ENCODE results near the gene DEXI.

Gene DEXI

GRCh38 chr16:10933865-10934264 is 8.4 kb downstream of the DEXI start:
- ATAC-seq: no peak

GRCh38 chr16:10932959-10933710 is 9.1 kb downstream of the DEXI start:
- ATAC-seq: no peak
- TF ChIP-seq ZNF565 (CRISPR knock-in tag; conservative IDR thresholded peaks at IDR 0.05; ENCODE audit: low read depth) (no peak), CREB5 (CRISPR knock-in tag; IDR thresholded peaks at IDR 0.05; ENCODE audit: low read depth) (no peak), ESRRG (CRISPR knock-in tag; IDR thresholded peaks at IDR 0.05) (no peak)

More at GRCh38 chr16:10933865-10934264, 8.4 kb downstream of the DEXI start:
- TF ChIP-seq ZFP3 (CRISPR knock-in tag; IDR thresholded peaks at IDR 0.05): no peak
- TF ChIP-seq ZNF565 (CRISPR knock-in tag; conservative IDR thresholded peaks at IDR 0.05; ENCODE audit: low read depth): no peak
- no peak for TF ChIP-seq ARNTL (CRISPR knock-in tag; IDR thresholded peaks at IDR 0.05; ENCODE audit: borderline replicate concordance, low read depth)
- TF ChIP-seq ISL1 (CRISPR knock-in tag; IDR thresholded peaks at IDR 0.05): no peak
- TF ChIP-seq CSDC2 (CRISPR knock-in tag; IDR thresholded peaks at IDR 0.05): no peak
- TF ChIP-seq PPARA (CRISPR knock-in tag; IDR thresholded peaks at IDR 0.05; ENCODE audit: borderline replicate concordance): no peak

DNA sequence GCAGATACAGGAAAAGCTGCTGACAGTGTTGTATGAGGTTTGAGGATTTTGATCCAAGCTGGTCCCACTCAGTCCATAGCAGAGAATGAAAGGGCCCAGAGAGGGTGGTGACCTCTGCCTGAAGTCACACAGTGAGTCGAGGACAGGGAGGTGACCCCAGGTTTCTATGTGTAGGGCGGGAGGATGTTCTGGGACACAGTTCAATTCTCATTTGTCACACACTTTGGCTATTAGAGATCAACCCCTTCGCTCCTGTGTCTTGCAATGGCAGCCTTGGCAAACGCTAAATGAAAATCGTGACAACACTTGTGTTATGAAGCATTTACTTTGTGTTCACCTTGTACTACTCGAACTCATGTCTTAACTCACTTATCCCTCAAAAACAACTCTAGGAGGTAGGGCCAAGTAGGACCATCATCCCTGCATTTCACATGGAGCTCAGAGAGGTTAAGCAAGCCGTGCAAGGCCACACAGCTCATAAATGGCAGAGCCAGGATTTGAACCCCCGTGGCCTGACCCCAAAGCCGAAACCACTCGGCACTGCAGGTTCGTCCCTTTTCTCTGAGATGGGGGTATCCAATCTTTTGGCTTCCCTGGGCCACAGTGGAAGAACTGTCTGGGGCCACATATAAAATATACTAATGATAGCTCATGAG is 10.2 kb downstream of the DEXI start:
- ATAC-seq: no peak
- no peak for TF ChIP-seq BACH2 (CRISPR knock-in tag; IDR thresholded peaks at IDR 0.05; ENCODE audit: borderline replicate concordance)
- TF ChIP-seq SNAI2 (CRISPR knock-in tag; IDR thresholded peaks at IDR 0.05): no peak
- no peak for TF ChIP-seq CSRNP3 (CRISPR knock-in tag; IDR thresholded peaks at IDR 0.05)
- TF ChIP-seq TCF4 (CRISPR knock-in tag; IDR thresholded peaks at IDR 0.05; ENCODE audit: borderline replicate concordance): no peak
- TF ChIP-seq POU6F1 (CRISPR knock-in tag; IDR thresholded peaks at IDR 0.05; ENCODE audit: borderline replicate concordance, low read depth): no peak
- TF ChIP-seq RARB (CRISPR knock-in tag; IDR thresholded peaks at IDR 0.05): no peak
- no peak for TF ChIP-seq ZC3H10 (CRISPR knock-in tag; IDR thresholded peaks at IDR 0.05)
- TF ChIP-seq ZNF565 (CRISPR knock-in tag; conservative IDR thresholded peaks at IDR 0.05; ENCODE audit: low read depth): no peak
- TF ChIP-seq, protein P1, sequence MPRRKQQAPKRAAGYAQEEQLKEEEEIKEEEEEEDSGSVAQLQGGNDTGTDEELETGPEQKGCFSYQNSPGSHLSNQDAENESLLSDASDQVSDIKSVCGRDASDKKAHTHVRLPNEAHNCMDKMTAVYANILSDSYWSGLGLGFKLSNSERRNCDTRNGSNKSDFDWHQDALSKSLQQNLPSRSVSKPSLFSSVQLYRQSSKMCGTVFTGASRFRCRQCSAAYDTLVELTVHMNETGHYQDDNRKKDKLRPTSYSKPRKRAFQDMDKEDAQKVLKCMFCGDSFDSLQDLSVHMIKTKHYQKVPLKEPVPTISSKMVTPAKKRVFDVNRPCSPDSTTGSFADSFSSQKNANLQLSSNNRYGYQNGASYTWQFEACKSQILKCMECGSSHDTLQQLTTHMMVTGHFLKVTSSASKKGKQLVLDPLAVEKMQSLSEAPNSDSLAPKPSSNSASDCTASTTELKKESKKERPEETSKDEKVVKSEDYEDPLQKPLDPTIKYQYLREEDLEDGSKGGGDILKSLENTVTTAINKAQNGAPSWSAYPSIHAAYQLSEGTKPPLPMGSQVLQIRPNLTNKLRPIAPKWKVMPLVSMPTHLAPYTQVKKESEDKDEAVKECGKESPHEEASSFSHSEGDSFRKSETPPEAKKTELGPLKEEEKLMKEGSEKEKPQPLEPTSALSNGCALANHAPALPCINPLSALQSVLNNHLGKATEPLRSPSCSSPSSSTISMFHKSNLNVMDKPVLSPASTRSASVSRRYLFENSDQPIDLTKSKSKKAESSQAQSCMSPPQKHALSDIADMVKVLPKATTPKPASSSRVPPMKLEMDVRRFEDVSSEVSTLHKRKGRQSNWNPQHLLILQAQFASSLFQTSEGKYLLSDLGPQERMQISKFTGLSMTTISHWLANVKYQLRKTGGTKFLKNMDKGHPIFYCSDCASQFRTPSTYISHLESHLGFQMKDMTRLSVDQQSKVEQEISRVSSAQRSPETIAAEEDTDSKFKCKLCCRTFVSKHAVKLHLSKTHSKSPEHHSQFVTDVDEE (CRISPR knock-in tag; IDR thresholded peaks at IDR 0.05): no peak
- TF ChIP-seq TOX (CRISPR knock-in tag; IDR thresholded peaks at IDR 0.05; ENCODE audit: borderline replicate concordance): no peak
- TF ChIP-seq ZFP3 (CRISPR knock-in tag; IDR thresholded peaks at IDR 0.05): no peak
- TF ChIP-seq CREB5 (CRISPR knock-in tag; IDR thresholded peaks at IDR 0.05; ENCODE audit: low read depth): no peak

DNA sequence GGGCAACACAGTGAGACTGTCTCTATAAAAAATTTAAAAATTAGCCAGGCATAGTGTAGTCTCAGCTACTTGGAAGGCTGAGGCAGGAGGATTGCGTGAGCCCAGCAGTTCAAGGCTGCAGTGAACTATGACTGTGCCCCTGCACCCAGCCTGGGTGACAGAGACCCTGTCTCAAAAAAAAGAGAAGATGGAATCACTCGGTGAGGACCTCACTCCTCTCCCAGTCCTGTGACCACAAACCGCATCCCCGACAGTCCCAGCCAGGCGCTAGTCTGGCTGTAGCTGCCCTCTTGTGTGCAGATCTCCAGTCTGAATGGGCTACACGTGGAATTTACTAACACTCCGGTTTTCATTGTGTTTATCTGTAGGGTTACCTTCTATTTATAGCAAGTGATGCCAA is 11.1 kb downstream of the DEXI start:
- ATAC-seq: no peak
- TF ChIP-seq OSR1 (CRISPR knock-in tag; IDR thresholded peaks at IDR 0.05) (no peak), ESRRG (CRISPR knock-in tag; IDR thresholded peaks at IDR 0.05) (no peak), ISL1 (CRISPR knock-in tag; IDR thresholded peaks at IDR 0.05) (no peak), ZNF565 (CRISPR knock-in tag; conservative IDR thresholded peaks at IDR 0.05; ENCODE audit: low read depth) (no peak), CSRNP3 (CRISPR knock-in tag; IDR thresholded peaks at IDR 0.05) (no peak), TCF4 (CRISPR knock-in tag; IDR thresholded peaks at IDR 0.05; ENCODE audit: borderline replicate concordance) (no peak), PPARA (CRISPR knock-in tag; IDR thresholded peaks at IDR 0.05; ENCODE audit: borderline replicate concordance) (no peak), ZC3H10 (CRISPR knock-in tag; IDR thresholded peaks at IDR 0.05) (no peak), CREB5 (CRISPR knock-in tag; IDR thresholded peaks at IDR 0.05; ENCODE audit: low read depth) (no peak), ZNF70 (CRISPR knock-in tag; IDR thresholded peaks at IDR 0.05) (no peak), BACH2 (CRISPR knock-in tag; IDR thresholded peaks at IDR 0.05; ENCODE audit: borderline replicate concordance) (no peak), TOX (CRISPR knock-in tag; IDR thresholded peaks at IDR 0.05; ENCODE audit: borderline replicate concordance) (no peak), ZFP3 (CRISPR knock-in tag; IDR thresholded peaks at IDR 0.05) (no peak)

Data from SK-N-SH treated with all-trans-retinoic acid at 6 μM for 48 hours (cell line).